NCI-H1694 (cell line): ENCODE data around the gene PDZD2.

Source experiments
- DNase-seq: peaks from one replicate; lab custom pipeline; 2025; lab: John Stamatoyannopoulos, UW

The PDZD2 gene

DNA sequence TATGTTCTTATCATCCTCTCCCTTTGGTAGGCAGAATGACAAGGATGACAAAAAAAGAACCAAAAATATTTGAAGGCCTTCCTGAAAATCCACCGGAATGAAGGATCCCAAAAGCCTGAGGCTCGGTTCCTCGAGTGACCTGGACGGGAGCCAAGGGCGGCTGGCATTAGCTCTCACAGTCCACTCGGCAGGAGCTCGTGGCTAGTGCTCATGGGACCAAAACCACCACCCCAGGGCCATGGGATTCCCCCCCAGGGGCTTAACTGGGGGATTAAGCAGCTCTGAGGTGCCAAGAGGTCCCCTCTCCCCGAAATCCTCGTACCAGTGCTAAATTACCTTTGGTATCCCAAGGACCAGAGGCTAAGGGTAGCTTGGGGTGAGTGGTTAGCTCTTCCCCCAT, 586 bp upstream of the PDZD2 start:
- no peak for DNase-seq

DNA sequence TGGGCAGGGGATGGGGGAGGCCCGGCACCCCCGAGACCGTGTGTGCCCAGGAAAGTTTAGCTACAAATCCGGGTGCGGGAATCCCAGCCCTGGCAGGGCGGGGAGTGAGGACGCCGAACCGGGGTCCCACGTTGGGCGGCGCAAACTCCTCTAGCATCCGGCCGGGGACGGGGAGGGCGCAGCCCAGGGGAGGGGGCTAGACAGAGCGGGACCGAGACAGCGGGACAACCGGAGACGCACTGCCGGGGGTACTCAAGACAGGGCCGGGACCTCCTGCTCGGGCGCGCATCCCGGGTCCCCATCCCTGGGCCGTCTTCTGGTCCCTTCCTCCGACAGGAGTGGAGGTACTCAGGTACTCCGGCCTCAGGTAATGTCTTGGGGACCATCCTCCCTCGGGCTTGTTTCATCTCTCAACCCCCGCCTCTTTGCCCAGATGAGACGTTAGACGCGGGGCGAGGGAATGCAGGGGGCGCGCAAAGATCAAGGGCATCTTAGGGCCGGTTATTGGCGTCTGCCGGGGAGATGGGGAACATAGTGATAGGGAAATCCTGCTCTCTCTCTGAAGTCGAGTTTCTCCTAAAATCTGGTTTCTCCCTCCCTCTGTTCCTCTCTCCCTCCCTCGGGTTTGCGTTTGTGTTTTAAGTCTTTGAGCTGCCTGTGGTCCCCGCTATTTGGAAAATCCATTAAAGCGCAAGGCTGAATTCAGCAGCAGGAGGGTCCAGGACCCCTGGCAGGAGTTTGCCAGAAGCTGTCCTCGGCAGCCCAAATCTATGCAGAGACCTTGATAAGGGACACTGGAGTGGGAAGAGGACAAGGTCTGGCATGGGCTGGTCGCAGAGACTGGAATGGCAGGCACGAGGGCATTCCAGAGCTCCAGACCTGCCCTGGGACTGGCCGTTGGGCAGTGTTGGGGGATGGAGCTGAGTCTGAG, 815 bp downstream of the PDZD2 start:
- no peak for DNase-seq

GRCh38 chr5:31640573-31640972, 1.6 kb downstream of the PDZD2 start:
- DNase-seq: no peak

GRCh38 chr5:31641059-31641458, 2.1 kb downstream of the PDZD2 start:
- no peak for DNase-seq

DNA sequence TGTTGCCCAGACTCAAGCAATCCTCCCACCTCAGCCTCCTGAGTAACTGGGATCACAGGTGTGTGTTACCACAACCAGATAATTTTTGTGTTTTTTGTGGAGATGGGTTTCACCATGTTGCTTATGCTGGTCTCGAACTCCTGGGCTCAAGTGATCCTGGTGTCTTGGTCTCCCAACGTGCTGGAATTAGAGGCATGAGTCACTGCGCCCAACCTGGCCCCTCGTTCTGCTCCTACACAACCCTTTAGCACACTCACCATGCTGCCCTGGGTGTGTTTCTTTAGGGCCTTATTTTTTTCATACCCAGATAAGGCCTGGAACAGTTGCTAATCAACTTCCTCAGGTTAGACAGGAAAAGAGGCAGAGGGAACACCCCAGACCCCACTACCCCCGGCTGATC, 2.6 kb downstream of the PDZD2 start:
- no peak for DNase-seq

GRCh38 chr5:31645420-31646081, 6.6 kb downstream of the PDZD2 start:
- no peak for DNase-seq

DNA sequence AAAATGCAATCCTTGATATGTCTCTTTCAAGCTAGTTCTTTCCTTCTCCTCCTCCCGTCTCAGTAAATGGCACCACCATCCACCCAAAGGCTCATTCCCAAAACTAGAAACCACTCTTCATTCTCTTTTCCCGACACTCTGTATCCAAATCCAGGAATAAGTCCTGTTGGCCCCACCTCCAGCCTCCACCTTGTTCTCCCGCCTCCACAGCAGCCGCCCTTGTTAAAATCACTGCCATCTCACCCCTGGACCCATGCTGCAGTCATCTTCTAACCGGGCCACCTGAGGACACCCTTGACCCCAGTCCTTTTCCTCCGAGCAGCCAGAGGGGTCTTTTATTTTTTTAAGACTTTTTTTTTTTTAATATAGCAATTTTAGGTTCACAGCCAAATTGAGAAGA, 9.4 kb downstream of the PDZD2 start:
- no peak for DNase-seq

GRCh38 chr5:31651241-31651640, 12.3 kb downstream of the PDZD2 start:
- no peak for DNase-seq

DNA sequence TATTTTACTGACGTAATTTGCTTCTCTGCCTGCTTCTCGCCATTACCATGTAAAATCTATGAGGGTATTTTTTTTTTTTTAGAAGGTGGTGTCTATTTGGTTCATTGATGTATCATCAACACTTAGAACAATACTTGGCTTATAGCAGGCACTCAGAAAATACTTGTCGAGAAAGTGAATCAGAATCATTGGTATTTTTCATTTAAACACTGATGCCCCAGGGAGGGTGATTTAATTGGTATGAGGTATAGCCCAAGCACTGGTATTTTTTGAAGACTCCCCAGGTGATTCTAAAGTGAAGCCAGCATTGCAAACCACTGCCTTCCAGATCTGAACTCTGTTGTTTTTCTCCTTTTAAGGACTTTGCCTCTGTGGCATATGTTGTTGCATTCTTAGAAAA, 16.6 kb downstream of the PDZD2 start:
- DNase-seq: no peak

DNA sequence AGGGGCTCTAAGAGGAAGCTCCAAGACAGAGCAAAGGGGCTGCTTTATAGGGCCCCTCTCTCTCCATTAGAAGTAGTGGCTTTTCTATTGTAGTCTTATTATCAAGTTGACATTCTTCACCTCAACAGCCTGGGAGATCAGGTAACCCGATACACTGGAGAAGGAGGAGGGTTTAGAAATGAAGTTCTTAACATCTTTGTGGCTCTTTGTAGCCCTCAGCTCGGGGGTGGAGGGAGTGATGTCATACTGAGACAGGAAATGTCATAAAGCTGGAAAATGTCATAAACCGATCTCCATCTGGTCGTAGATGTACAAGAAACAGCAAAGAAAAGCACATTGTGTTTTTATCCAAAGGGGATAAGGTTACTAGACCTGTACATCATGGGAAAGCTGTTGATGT, 17.9 kb downstream of the PDZD2 start:
- DNase-seq: no peak

DNA sequence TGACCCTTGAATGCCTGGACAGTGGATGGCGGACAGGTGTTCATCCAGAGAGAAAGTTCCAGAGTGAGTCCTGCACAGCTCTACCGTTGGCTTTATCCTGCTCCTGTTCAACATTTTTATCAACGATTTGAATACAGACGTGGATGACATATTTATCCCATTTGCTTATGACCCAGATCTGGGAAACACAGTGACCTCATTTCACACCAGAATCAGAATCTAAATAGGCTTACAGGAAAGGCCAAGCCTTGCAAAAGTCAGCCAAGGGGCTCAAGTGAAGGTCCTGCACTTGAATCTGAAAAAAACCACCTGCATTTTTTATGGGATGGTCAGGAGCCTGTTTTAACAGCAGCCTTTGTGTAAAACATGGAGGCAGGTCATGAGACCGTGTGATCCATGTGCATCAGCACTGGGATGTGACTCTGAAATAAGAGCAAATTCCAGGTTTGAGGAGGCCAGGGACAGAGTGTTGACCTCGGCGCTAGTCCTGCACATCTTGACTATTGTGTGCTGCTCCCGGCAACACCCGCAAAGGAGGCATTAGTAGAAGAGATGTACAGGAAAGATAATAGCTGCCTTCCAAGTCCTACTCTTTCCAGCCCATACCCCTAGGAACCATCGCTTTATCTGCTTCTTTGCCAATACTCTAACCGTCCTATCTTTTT, 18.5 kb downstream of the PDZD2 start:
- DNase-seq: no peak

DNA sequence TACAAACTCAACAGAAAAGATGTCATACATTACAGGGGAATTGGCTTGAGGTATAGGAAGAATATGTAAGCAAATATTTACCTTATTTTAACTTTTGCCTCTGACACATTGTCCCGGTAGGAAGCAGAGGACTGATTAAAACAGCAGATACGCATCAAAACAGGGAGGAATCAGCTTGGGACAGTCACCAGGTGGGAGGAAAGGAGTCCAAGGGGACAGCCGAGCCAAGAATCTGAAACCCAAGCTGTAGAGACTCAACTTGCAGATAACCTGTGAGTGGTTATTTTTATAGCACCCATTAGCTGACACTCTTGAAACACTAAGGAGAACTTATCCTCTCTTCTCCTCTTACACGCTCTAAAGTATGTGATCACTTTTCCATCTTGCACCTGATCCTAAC, 22.3 kb downstream of the PDZD2 start:
- DNase-seq: no peak

DNA sequence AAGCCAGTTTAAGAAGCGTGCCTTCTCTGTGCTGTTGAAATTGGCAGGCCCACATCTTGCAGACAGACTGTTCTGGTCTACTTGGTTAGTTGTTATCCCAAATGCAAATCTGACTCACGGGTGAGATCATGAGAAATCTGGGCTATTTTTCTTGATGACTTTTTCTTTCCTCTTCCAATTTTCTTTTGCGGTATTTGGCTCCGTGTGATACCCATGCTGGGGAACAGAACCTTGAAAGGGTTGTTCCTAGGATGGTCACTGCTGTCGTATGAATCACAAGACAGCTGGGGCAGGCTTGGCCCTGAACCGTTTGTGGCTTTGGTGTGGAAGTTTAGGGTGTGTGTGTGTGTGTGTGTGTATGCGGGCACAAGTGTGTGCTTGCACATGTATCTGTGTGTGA, 24.6 kb downstream of the PDZD2 start:
- DNase-seq: no peak

DNA sequence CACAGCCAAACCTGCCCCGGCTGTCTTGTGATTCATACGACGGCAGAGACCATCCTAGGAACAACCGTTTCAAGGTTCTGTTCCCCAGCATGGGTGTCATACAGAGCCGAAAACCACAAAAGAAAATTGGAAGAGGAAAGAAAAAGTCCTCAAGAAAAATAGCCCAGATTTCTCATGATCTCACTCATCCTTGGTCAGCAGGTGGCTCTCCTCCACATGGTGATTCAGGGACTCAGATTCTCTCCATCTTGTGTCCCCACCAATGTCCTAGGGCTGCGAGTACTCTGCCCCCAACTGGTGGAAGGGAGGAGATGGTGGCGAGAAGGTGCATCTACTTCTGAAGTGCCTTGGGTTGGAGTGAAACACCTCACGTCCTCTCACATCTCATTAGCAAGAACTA, 25.6 kb downstream of the PDZD2 start:
- DNase-seq: no peak

DNA sequence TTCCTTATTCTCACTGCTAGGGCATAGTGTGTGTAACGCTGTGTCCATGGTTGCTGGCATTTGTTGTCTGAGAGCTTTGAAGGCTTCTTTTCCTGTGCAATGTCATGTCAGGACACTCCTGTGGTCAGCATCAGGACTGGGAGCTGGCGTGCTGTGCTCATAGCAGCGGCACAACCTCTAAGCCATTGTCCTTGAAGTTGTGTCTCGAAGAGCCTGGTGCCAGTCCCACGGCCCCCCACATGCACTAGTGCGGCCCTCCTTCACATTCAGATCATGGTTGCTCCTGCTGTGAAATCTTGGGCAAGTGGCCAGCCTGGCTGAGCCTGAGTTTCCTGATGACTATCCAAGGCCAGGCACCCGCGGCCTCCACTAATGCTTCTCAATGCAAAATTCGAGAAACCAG, 32.4 kb downstream of the PDZD2 start:
- no peak for DNase-seq

DNA sequence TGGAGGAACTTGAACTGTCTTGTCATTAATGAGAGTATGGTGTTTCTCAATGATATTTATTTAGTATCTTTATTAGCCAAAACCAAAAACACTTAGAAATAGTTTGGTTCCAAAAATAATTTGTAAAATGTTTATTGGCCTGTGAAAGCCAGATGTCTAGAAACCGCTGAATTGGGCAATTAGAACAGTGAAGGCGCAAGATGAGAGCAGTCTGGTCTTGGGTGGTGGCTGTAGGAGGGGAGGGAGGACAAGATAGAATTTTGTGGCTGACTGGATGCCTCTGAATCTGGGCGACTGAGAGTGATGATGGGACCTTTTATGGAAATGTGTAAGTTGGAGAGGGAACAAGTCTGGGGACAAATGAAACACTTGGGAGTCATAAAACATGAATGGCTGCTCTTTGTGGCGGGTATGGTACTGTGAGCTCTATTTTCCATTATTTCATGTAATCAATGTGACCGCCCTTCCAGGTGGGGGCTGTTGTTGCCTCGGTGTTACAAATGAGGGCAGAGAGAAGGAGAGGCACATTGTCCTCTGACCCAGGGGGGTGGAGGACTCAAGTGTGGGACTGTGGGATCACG, 35.5 kb downstream of the PDZD2 start:
- DNase-seq: no peak

- DNase-seq: no peak
Measured at GRCh38 chr5:31675472-31675871, 36.5 kb downstream of the PDZD2 start.

DNA sequence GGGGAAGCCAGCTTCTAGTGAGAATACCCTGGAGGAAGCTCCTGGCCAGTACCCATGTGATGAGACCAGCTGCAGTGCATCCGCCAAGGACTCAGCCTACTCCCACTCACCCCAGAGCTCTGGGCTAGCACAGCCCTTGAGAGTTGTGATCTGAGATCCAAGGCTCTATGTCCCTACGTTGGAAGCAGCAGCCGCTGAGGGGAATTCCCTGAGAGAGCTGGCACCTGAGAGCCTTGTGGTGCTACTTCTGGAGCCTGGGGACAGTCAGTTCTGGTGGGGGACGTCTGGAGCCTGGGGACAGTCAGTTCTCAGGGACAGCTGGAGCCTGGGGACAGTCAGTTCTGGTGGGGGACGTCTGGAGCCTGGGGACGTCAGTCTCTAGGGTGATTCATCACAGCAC, 39.2 kb downstream of the PDZD2 start:
- DNase-seq: no peak

DNA sequence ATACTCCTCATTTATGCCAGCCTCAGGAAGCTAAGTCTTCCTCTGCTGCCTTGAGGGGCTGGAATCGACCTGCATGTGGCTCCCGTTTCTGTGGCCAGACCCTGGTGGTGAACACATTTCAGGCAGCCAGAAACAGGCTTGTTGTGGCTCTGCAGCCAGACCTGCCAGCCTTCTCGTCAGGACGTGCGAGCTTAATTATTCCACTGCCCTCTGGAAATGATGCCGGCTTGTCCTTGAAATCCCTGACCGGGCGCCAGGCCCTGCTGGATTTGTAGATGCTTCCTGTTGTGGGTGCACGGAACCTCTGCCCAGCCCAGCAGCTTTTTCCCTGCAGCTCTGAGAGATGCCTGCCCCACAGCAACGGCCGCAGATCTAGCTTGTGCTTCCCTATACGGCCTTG, 41.6 kb downstream of the PDZD2 start:
- DNase-seq: no peak

- DNase-seq: no peak
Measured at GRCh38 chr5:31682025-31682424, 43.1 kb downstream of the PDZD2 start.

GRCh38 chr5:31682851-31683250, 43.9 kb downstream of the PDZD2 start:
- DNase-seq: no peak

- no peak for DNase-seq
Measured at GRCh38 chr5:31688515-31689092, 49.7 kb downstream of the PDZD2 start.
